ENCODE measurements around the gene RNF212.

DNA sequence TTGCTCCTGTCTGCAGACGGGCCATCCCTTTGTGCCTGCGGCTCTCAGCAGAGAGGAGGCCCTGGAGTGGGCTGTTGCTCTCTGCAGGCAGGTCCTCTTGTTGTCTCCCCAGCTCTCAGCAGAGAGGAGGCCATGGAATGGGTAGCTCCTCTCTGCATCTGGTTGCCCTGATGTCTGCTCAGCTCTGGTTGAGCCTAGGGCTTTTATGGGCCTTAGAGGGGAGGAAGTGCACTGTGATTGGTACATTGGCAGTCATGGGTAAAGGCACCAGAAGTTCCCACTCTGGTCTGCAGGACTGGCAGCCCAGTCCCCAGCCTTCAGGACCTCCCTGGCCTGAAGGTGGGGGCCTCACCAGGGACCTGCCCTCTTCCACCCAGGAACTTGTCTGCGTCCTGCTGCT, 37.5 kb upstream of the RNF212 start:
- TF ChIP-seq GATA2 (IDR thresholded peaks at IDR 0.05; ENCODE audit: low read depth, low read length): no peak
- no peak for TF ChIP-seq GATA3 (IDR thresholded peaks at IDR 0.05; ENCODE audit: low read depth, low read length)
